Pulmonary artery endothelial cell (primary cell): Measurements from ENCODE around the gene TXNDC9. TPM values are rescaled to one million over a fixed set of nuclear protein-coding genes. Genes with fewer than 3 reads are reported as not detected.
"Not testable (repeated sequence)": the region's sequence is repeated elsewhere in the genome, so short reads cannot be mapped to it uniquely, and the experiment has no call there.

Experiments
- DNase-seq: peaks from one replicate; pipeline ENCODE4 v3.0.0-alpha.2; 2011; ENCODE audit warnings: low read depth, low spot score
- total RNA-seq: library from RNA; depleted of rRNA; stranded (reverse); fragments of >200 nt; gene quantifications from 2 replicates; pipeline ENCODE4 v1.2.3, GENCODE V29; 2014

TXNDC9 gene
- total RNA-seq, 1 donor from 2014 or later: 72.6 TPM

- no peak for DNase-seq
Observed at GRCh38 chr2:99336804-99337112, 625 bp upstream of the TXNDC9 start.

DNA sequence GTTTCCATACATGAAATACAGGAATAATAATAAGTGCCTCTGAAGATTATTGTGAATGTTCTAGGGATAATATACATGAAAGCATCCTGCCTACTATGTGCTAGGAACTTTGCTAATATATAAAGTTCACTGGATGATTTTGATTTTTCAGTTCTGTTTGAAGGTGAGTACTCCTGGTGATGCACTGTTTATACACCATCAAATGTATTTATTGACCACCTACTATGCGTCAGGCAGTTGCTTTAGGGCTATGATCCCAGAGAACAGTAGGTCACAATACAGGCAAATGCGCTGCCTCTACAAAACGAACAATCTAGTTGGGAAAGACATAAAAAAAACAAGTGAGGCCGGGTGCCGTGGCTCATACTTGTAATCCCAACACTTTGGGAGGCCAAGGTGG is 10.7 kb downstream of the TXNDC9 start:
- DNase-seq: no peak

GRCh38 chr2:99317873-99318200 is 18.3 kb downstream of the TXNDC9 start:
- DNase-seq: not testable (repeated sequence)

- no peak for DNase-seq
Observed at GRCh38 chr2:99317161-99317872, 18.8 kb downstream of the TXNDC9 start.

DNA sequence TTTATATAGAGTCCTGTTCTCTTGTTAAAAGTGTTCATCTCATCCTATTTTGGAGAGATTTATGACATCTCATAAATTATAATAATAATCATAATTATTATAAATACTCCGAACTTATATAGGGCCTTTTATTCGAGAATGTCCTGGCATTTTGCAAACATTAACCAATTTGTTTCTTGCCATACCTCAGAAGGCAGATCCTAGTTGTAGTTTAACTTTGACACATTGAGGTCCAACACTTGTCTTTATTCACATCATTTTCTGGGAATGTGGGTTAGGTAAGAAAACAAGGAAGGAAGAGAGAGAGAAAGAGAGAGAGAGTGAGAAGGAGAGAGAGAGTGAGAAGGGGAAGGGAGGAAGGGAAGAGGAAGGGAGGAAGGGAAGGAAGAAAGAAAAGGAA is 35.0 kb downstream of the TXNDC9 start, which contains the start of gene LYG1:
TSS of gene LYG1 (minus strand) at position 101 of the 400 bp plus-strand sequence. CDS start 5,527 bp downstream, outside the sequence.
- not testable (repeated sequence) for DNase-seq

GRCh38 chr2:99299580-99299979 is 36.6 kb downstream of the TXNDC9 start:
- DNase-seq: no peak

- no peak for DNase-seq
Observed at GRCh38 chr2:99297994-99298393, 38.1 kb downstream of the TXNDC9 start.

GRCh38 chr2:99285526-99285925 is 50.6 kb downstream of the TXNDC9 start:
- DNase-seq: no peak

DNA sequence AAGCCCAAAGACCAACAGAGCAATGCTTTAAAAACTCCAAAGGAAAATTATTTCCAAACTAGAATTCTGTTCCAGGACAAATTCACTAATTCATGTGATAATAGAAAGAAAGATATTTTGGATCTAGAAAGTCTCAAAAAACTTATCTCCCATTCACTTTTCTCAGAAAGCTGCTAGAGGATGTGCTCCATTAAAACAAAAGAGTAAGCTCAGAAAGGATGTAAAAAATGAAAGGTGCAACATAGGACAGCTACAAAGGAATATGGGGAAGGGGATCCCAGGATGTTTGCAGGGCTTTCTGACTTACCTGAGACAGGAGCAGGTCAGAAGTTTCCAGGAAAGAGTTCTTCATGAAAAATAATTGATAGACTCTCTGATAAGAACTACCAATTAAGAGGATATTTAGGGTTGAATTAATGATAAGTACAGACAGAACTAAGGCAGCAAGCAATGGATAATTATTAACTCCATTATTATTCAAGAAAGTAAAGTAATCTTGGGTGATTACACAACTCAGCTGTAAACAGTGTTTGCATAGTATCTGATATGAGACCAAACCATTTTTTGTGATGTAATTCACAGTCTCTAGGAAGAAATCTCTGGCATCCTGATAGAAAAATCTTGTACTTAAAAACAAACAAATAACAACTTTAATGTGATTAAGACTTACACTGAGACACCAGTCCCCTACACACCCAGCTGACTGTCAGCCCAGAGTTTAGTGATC is 56.0 kb downstream of the TXNDC9 start:
- no peak for DNase-seq

DNA sequence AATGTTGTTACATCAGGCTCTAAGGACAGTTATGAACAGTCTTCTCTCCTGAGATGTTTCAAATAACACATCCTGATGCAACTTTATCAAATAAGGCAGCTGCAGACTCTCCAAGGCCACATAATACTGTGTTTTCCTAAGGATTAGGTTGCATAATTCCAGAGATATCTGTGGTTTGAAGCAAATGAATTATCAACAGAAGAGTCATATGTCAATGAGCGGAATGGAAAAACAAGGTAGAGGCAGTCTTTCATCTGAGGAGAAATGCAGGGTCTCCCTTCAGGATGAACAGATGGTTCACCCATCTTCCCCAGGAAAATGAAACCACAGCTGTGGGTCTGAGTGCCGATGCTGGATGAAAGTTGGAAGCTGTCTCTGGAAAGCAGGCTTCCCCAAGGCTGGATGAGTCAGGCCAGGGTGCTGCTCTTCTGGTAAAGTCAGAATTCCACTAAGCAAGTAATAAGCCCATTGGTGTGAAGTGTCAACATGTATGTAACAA is 57.3 kb downstream of the TXNDC9 start:
- DNase-seq: no peak

GRCh38 chr2:99278195-99278765 is 57.9 kb downstream of the TXNDC9 start:
- not testable (repeated sequence) for DNase-seq

DNA sequence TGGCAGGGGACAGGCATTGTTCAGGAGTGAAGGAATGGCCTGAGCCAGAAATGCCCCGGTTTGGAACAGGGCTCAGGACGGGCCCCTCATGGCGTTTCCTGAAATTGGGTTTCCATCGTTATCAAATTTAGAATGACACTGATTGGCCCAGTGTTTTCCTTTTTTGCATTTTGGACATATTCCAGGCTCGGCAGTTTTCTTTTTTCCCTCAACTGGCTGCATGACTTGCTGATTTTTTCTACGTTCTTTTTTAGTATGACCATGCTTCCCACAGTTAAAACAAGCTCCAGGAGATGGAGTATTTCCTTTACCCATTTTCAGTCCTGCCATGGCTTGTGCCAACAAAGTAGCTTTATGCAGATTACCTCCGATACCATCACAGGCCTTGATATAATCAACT is 60.3 kb downstream of the TXNDC9 start:
- DNase-seq: no peak

Other genes starting within 250 kb of the TXNDC9 start
- 0.07 and 0.28 TPM in 2 replicates for gene C2orf15, start 194.6 kb downstream of the TXNDC9 start, total RNA-seq
- 1.3 and 2.4 TPM in 2 replicates for gene TSGA10, start 181.4 kb downstream of the TXNDC9 start, total RNA-seq
- 4.8 and 9.1 TPM in 2 replicates for gene LIPT1, start 181.4 kb downstream of the TXNDC9 start, total RNA-seq
- 23.7 and 26.5 TPM in 2 replicates for gene MITD1, start 155.3 kb downstream of the TXNDC9 start, total RNA-seq
- gene MRPL30, start 155.1 kb downstream of the TXNDC9 start, total RNA-seq: 44.5 and 48.9 TPM in 2 replicates
- not detected in 2 replicates for gene LYG2, start 80.7 kb downstream of the TXNDC9 start, total RNA-seq
- gene LYG1, start 35.1 kb downstream of the TXNDC9 start, total RNA-seq: 0.26 and 0.39 TPM in 2 replicates
- gene EIF5B, start 1.1 kb upstream of the TXNDC9 start, total RNA-seq: 28.9 and 33.3 TPM in 2 replicates
- gene REV1, start 153.7 kb upstream of the TXNDC9 start, total RNA-seq: 32.1 and 35.2 TPM in 2 replicates